Measurements from ENCODE around the gene HAPLN3.

- TF ChIP-seq CTCF (IDR thresholded peaks at IDR 0.05; ENCODE audit: low read length) (no peak), EZH2 (optimal IDR thresholded peaks at IDR 0.05; ENCODE audit: low read depth, low read length) (no peak)
Measured at GRCh38 chr15:88911766-88912118, 16.4 kb upstream of the HAPLN3 start.

All from MM.1S (cell line).